Neural cell (in vitro differentiated cells): ENCODE results near the gene GLS.

Experiments used
- EP300 ChIP-seq: fragments of 450-650 bp; conservative IDR thresholded peaks from 2 replicates; pipeline ENCODE4 v1.6.1; 2014; ENCODE audit warnings: antibody characterized with exemption, mild to moderate bottlenecking, moderate library complexity; ENCODE audit not compliant: poor library complexity, severe bottlenecking
- EZH2 ChIP-seq: fragments of 200-600, 300-800 bp; shearing (Covaris generic), sonication (generic); IDR thresholded peaks from 2 replicates; pipeline ENCODE4 v1.6.1; 2014; ENCODE audit warnings: antibody characterized with exemption, low read length, borderline replicate concordance, mild to moderate bottlenecking; ENCODE audit not compliant: insufficient read depth, poor library complexity, severe bottlenecking
- MXI1 ChIP-seq: fragments of 450-650 bp; conservative IDR thresholded peaks from 2 replicates; pipeline ENCODE4 v1.6.1; 2014; ENCODE audit warnings: antibody characterized with exemption, mild to moderate bottlenecking; ENCODE audit not compliant: poor library complexity, severe bottlenecking
- POLR2AphosphoS5 ChIP-seq: IDR thresholded peaks from 2 replicates; pipeline ENCODE4 v1.6.1; 2012
- RAD21 ChIP-seq: fragments of 450-650 bp; conservative IDR thresholded peaks from 2 replicates; pipeline ENCODE4 v1.6.1; 2014; ENCODE audit warnings: antibody characterized with exemption, mild to moderate bottlenecking, moderate library complexity
- SMC3 ChIP-seq: fragments of 450-650 bp; conservative IDR thresholded peaks from 2 replicates; pipeline ENCODE4 v1.6.1; 2014; ENCODE audit warnings: antibody characterized with exemption, mild to moderate bottlenecking, moderate library complexity; ENCODE audit not compliant: poor library complexity
- TAF1 ChIP-seq: IDR thresholded peaks from 2 replicates; pipeline ENCODE4 v1.6.1; 2012; ENCODE audit warnings: low read depth
- TF ChIP-seq, protein P1 (sequence below): fragments of 450-650 bp; IDR thresholded peaks from 2 replicates; pipeline ENCODE4 v1.5.1; 2014; ENCODE audit warnings: antibody characterized with exemption, mild to moderate bottlenecking, moderate library complexity; ENCODE audit not compliant: poor library complexity, severe bottlenecking
- TF ChIP-seq, protein P2 (sequence below): IDR thresholded peaks from 2 replicates; pipeline ENCODE4 v1.6.1; 2012; ENCODE audit warnings: borderline replicate concordance

DNA sequence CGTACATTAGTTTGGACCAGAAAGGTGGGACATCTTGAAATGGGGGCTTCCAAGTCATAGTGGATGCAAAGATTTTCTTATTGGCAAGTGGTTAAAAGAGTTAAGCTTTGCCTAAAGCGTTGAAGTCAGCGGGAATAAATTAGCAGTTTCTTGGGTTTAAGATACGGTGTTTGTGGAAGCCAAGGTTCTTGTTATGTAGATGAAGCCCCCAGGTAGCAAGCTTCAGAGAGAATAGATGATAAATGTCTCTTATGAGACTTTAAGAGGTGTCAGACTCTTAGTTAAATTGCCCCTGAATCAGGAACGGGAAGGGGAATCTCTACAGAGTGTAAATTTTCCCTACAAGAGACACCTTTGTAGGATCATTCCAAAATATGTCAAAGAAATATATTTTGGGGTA is 10.9 kb upstream of the GLS start:
- TF ChIP-seq EP300, result no peak
- TF ChIP-seq, protein P1, sequence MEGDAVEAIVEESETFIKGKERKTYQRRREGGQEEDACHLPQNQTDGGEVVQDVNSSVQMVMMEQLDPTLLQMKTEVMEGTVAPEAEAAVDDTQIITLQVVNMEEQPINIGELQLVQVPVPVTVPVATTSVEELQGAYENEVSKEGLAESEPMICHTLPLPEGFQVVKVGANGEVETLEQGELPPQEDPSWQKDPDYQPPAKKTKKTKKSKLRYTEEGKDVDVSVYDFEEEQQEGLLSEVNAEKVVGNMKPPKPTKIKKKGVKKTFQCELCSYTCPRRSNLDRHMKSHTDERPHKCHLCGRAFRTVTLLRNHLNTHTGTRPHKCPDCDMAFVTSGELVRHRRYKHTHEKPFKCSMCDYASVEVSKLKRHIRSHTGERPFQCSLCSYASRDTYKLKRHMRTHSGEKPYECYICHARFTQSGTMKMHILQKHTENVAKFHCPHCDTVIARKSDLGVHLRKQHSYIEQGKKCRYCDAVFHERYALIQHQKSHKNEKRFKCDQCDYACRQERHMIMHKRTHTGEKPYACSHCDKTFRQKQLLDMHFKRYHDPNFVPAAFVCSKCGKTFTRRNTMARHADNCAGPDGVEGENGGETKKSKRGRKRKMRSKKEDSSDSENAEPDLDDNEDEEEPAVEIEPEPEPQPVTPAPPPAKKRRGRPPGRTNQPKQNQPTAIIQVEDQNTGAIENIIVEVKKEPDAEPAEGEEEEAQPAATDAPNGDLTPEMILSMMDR, result no peak
- TF ChIP-seq EZH2, result no peak
- no peak for TF ChIP-seq TAF1
- no peak for TF ChIP-seq POLR2AphosphoS5
- TF ChIP-seq SMC3, result no peak
- TF ChIP-seq, protein P2, sequence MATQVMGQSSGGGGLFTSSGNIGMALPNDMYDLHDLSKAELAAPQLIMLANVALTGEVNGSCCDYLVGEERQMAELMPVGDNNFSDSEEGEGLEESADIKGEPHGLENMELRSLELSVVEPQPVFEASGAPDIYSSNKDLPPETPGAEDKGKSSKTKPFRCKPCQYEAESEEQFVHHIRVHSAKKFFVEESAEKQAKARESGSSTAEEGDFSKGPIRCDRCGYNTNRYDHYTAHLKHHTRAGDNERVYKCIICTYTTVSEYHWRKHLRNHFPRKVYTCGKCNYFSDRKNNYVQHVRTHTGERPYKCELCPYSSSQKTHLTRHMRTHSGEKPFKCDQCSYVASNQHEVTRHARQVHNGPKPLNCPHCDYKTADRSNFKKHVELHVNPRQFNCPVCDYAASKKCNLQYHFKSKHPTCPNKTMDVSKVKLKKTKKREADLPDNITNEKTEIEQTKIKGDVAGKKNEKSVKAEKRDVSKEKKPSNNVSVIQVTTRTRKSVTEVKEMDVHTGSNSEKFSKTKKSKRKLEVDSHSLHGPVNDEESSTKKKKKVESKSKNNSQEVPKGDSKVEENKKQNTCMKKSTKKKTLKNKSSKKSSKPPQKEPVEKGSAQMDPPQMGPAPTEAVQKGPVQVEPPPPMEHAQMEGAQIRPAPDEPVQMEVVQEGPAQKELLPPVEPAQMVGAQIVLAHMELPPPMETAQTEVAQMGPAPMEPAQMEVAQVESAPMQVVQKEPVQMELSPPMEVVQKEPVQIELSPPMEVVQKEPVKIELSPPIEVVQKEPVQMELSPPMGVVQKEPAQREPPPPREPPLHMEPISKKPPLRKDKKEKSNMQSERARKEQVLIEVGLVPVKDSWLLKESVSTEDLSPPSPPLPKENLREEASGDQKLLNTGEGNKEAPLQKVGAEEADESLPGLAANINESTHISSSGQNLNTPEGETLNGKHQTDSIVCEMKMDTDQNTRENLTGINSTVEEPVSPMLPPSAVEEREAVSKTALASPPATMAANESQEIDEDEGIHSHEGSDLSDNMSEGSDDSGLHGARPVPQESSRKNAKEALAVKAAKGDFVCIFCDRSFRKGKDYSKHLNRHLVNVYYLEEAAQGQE, result no peak
- TF ChIP-seq MXI1, result no peak
- TF ChIP-seq RAD21, result no peak
